Measurements from ENCODE around the gene FCN3. TPM values are rescaled to one million over a fixed set of nuclear protein-coding genes. Genes with fewer than 3 reads are reported as not detected.

The FCN3 gene
- total and polyA plus RNA-seq, 9 of the 15 experiments (the other 6 are each of a cell fraction or from before 2014, with no cell fraction given) = 0.49 TPM; not detected in 8

DNA sequence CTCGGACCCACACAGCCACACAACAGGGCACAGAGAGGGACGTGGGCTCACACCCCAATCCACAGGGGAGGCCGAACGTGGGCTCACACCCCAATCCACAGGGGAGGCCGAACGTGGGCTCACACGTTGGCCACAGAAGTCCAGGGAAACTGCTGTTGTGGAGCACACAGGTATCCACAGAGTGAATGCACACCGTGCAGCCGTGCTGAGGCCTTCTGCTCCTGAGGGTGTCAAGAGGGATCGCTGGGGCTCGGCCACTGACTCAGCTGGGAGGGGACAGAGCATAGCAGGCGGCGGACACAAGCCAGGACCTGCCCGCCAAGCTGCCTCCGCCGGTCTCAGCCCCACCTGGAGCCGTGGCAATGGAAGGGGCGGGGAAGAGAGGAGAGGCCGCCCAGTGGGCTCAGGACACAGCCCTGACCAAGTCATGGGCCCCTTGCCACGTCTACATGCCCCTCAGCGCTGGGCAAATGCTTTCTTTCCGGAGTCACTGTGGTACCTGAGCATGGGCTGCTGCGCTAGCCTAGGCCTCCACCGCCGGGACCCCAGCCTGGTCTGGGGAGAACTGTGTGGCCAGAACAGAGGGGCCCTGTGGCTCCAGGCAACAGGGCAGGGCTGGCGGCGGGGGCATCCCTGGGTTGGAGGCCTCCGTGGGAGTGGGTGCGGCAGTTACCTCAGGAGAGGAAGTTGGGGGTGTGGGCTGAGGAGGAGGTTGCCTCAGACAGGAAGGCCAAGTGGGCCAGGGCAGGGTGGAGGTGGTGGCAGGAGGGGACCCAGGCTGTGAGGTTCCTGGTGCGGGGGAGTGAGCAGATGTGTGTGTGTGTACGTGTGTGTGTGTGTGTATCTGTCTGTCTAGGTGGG lies 31.6 kb downstream of the FCN3 start (continued):
- TF ChIP-seq ILK (tag; IDR thresholded peaks at IDR 0.05; ENCODE audit: borderline replicate concordance, low read depth) = no peak
- TF ChIP-seq ZZZ3 (IDR thresholded peaks at IDR 0.05) = no peak
- TF ChIP-seq NUFIP1 (IDR thresholded peaks at IDR 0.05; ENCODE audit: partially characterized antibody) = peak; percentile 19
- TF ChIP-seq, protein P1, sequence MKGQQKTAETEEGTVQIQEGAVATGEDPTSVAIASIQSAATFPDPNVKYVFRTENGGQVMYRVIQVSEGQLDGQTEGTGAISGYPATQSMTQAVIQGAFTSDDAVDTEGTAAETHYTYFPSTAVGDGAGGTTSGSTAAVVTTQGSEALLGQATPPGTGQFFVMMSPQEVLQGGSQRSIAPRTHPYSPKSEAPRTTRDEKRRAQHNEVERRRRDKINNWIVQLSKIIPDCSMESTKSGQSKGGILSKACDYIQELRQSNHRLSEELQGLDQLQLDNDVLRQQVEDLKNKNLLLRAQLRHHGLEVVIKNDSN (CRISPR knock-in tag; IDR thresholded peaks at IDR 0.05) = no peak
- TF ChIP-seq, protein P2, sequence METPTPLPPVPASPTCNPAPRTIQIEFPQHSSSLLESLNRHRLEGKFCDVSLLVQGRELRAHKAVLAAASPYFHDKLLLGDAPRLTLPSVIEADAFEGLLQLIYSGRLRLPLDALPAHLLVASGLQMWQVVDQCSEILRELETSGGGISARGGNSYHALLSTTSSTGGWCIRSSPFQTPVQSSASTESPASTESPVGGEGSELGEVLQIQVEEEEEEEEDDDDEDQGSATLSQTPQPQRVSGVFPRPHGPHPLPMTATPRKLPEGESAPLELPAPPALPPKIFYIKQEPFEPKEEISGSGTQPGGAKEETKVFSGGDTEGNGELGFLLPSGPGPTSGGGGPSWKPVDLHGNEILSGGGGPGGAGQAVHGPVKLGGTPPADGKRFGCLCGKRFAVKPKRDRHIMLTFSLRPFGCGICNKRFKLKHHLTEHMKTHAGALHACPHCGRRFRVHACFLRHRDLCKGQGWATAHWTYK (CRISPR knock-in tag; IDR thresholded peaks at IDR 0.05) = no peak
- TF ChIP-seq, protein P3, sequence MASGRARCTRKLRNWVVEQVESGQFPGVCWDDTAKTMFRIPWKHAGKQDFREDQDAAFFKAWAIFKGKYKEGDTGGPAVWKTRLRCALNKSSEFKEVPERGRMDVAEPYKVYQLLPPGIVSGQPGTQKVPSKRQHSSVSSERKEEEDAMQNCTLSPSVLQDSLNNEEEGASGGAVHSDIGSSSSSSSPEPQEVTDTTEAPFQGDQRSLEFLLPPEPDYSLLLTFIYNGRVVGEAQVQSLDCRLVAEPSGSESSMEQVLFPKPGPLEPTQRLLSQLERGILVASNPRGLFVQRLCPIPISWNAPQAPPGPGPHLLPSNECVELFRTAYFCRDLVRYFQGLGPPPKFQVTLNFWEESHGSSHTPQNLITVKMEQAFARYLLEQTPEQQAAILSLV (tag; IDR thresholded peaks at IDR 0.05) = no peak
- TF ChIP-seq, protein P4, sequence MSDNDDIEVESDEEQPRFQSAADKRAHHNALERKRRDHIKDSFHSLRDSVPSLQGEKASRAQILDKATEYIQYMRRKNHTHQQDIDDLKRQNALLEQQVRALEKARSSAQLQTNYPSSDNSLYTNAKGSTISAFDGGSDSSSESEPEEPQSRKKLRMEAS (CRISPR knock-in tag; IDR thresholded peaks at IDR 0.05) = peak; percentile 67
- peak; percentile 62 for TF ChIP-seq CEBPG (CRISPR knock-in tag; IDR thresholded peaks at IDR 0.05)
- no peak for TF ChIP-seq CEBPG (tag; conservative IDR thresholded peaks at IDR 0.05 in 1 of 2, IDR thresholded peaks at IDR 0.05 in 1 of 2)
- peak; percentile 34; the same call in 1 of the 2 replicates for TF ChIP-seq CTBP1 (IDR thresholded peaks at IDR 0.05; ENCODE audit: borderline replicate concordance)
- TF ChIP-seq TEAD4 (IDR thresholded peaks at IDR 0.05; ENCODE audit: low read length) = no peak
- 0 out of 2 replicates have a peak, but pooled peaks have one; percentile 75 for TF ChIP-seq TEAD4 (CRISPR knock-in tag; IDR thresholded peaks at IDR 0.05; ENCODE audit: borderline replicate concordance)
- no peak for TF ChIP-seq ZNF586 (CRISPR knock-in tag; conservative IDR thresholded peaks at IDR 0.05)
- TF ChIP-seq ZNF445 (CRISPR knock-in tag; IDR thresholded peaks at IDR 0.05; ENCODE audit: low read depth) = no peak
- TF ChIP-seq, protein P5, sequence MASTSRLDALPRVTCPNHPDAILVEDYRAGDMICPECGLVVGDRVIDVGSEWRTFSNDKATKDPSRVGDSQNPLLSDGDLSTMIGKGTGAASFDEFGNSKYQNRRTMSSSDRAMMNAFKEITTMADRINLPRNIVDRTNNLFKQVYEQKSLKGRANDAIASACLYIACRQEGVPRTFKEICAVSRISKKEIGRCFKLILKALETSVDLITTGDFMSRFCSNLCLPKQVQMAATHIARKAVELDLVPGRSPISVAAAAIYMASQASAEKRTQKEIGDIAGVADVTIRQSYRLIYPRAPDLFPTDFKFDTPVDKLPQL (IDR thresholded peaks at IDR 0.05; ENCODE audit: extremely low read depth, insufficient read length) = no peak
- no peak for TF ChIP-seq TBL1XR1 (IDR thresholded peaks at IDR 0.05; ENCODE audit: low read length in 2 of 2)
- no peak for TF ChIP-seq ZNF175 (CRISPR knock-in tag; IDR thresholded peaks at IDR 0.05; ENCODE audit: low read depth)
- no peak for TF ChIP-seq ZFPM2 (CRISPR knock-in tag; IDR thresholded peaks at IDR 0.05)
- TF ChIP-seq NR2C1 (IDR thresholded peaks at IDR 0.05) = no peak; the same call in 1 of the 2 replicates
- no peak for TF ChIP-seq NR2C1 (tag; IDR thresholded peaks at IDR 0.05)
- peak; percentile 80 for TF ChIP-seq SMARCE1 (IDR thresholded peaks at IDR 0.05)
- TF ChIP-seq SMARCA4 (IDR thresholded peaks at IDR 0.05) = peak; percentile 43; the same call in 1 of the 2 replicates
- TF ChIP-seq JUNB (CRISPR knock-in tag; conservative IDR thresholded peaks at IDR 0.05) = no peak
- TF ChIP-seq DPF2 (IDR thresholded peaks at IDR 0.05) = peak; percentile 49; the same call in 1 of the 2 replicates
- no peak for TF ChIP-seq CBX5 (IDR thresholded peaks at IDR 0.05; ENCODE audit: borderline replicate concordance, low read depth)
- TF ChIP-seq ETS2 (tag; IDR thresholded peaks at IDR 0.05; ENCODE audit: borderline replicate concordance, poor library complexity, severe bottlenecking) = no peak
